LNCAP (cell line): ENCODE results near the gene FLOT2.

Experiments
- TF ChIP-seq, protein P1 (sequence below): fragments of 450-650 bp; IDR thresholded peaks from 2 replicates; pipeline ENCODE4 v1.5.1; 2017; ENCODE audit warnings: mild to moderate bottlenecking

FLOT2 gene

DNA sequence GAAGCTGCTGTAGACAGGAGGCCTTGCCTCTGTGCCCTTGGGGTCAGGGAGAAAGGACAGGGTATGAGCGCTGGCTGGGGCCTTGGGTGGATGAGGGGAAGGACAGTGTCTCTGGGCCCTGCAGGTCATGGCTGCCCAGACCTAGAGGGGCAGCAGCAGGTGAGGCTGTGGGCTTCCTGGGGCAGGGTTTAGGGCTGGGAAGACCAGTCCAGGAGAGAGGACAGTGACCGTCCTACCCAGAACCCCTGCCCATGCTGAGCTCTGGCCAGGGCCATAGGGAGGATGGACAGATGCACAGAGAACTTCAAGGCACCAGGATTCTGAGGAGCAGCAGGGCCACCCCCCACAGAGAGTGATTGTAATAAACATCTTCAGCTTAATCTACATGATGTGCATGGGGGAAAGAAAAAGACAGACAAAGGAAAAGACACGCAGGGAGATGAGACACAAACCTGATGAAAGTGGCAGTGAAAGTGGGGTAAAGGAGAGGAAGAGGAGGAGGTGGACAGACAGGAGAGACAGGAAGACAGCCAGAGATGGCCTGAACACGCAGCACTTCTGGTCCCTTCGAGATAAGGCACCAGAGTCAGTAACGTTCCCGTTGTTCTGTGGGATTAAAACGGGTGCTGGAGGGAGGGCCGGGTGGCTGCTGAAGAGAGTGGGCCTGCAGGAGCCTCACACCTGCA lies 17.5 kb downstream of the FLOT2 start:
- TF ChIP-seq, protein P1, sequence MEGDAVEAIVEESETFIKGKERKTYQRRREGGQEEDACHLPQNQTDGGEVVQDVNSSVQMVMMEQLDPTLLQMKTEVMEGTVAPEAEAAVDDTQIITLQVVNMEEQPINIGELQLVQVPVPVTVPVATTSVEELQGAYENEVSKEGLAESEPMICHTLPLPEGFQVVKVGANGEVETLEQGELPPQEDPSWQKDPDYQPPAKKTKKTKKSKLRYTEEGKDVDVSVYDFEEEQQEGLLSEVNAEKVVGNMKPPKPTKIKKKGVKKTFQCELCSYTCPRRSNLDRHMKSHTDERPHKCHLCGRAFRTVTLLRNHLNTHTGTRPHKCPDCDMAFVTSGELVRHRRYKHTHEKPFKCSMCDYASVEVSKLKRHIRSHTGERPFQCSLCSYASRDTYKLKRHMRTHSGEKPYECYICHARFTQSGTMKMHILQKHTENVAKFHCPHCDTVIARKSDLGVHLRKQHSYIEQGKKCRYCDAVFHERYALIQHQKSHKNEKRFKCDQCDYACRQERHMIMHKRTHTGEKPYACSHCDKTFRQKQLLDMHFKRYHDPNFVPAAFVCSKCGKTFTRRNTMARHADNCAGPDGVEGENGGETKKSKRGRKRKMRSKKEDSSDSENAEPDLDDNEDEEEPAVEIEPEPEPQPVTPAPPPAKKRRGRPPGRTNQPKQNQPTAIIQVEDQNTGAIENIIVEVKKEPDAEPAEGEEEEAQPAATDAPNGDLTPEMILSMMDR, result no peak

DNA sequence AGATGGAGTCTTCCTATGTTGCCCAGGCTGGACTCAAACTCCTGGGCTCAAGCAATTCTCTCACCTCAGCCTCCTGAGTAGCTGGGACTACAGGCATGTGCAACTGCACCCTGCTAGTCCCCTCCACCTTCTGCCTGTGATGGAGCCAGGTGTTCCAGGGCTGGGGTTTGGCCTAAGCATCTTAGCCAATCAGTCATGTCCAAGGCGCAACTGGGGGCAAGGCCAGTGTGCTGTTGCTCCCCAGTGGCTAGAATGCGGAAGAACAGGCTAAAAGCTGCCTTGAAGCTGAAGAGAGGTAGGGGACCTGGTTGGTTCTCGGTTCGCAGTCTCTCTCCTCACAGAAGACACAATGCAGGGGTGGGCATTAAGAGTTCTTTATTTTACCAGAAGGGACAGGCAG lies 18.6 kb downstream of the FLOT2 start:
- TF ChIP-seq, protein P1, result peak; percentile 44

DNA sequence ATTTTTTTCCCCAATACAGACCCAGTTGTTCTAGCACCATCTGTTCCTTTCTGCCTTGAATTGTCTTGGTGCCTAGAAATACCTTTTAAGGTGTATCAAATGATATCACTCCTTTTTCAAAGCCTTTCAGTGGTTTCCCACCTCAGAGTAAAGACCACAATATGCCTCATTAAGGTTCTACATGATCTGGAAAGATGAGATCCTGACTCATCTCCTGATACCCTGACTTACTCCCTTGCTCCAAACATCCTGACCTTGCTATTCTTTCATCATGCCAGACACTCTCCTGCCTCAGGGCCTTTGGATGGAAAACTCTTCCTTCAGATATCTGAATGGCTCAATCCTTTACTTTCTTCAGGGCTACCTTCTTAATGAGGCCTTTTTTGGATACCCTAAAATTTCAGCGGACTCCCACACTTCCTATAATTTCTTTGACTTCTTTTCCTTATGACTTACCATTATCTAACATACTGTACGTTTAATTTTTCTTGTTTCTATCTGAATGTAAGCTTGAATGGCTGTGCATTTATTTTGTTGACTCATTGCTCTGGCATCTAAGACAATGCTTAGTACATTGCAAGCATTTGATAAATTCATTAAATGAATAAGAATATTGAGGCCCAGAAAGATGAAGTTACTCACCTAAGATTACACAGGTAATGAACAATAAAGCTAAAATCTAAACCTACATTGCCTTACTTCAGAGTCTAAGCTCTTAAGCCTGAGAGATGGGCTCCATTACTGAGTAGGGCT lies 19.2 kb downstream of the FLOT2 start:
- TF ChIP-seq, protein P1, result no peak

DNA sequence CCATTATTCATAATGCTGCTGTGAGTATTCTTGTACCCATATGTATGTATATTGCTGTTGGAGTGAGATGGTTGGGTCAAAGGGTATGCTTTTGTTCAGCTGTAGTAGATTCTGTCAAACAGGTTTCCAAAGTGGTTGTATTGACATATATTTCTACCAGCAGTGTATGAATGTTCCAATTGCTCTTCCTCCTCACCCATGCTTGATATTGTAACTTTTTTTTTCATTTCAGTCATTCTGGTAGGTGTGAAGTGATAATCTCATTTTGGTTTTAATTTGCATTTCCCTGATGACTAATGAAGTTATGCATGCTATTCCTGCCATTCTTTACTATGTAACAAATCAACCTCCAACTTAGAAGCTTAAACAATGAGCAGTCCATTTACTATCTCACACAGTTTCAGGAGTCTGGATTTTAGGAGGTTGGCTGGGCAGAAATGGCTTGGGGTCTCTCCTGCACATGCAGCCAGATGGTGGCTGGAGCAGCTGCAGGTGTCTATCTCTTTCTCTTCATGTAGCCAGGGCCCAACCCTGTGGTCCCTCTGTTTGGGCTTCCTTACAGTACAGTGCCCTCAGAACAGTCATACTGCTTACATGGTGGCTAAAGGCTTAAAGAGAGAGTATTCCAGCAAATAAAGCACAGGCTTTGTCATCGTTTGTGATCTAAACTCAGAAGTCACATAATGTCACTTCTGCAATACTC lies 21.5 kb downstream of the FLOT2 start:
- TF ChIP-seq, protein P1, result no peak

DNA sequence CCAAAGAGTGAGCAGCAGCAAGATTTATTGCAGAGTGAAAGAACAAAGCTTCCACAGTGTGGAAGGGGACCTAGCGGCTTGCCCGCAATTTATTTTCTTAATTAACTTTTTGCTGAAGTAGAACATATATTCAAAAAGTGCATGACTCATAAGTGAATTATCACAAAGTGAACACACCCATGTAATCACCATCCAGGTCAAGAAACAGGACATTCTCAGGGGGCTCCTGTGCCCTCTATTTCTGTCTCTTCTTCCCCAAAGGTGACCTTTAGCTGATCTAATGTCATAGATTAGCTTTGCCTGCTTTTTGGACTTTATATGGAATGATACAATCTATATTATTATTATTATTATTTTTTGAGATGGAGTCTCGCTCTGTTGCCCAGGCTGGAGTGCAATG lies 22.8 kb downstream of the FLOT2 start:
- TF ChIP-seq, protein P1, result no peak

DNA sequence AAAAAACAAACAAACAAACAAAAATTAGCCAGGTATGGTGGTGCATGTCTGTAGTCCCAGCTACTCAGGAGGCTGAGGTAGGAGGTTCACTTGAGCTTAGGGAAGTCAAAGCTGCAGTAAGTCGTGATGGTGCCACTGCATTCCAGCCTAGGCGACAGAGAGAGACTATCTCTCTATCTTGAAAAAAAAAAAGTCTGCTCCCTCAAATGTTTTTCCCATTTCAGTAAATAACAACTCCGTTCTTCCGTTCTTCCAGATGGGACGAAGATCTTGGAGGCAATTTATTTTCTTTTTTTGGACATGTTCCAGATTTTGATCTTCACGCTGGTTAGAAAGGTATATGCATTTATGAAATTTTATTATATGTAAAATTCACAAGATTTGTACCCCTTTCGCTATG lies 23.7 kb downstream of the FLOT2 start:
- TF ChIP-seq, protein P1, result no peak

DNA sequence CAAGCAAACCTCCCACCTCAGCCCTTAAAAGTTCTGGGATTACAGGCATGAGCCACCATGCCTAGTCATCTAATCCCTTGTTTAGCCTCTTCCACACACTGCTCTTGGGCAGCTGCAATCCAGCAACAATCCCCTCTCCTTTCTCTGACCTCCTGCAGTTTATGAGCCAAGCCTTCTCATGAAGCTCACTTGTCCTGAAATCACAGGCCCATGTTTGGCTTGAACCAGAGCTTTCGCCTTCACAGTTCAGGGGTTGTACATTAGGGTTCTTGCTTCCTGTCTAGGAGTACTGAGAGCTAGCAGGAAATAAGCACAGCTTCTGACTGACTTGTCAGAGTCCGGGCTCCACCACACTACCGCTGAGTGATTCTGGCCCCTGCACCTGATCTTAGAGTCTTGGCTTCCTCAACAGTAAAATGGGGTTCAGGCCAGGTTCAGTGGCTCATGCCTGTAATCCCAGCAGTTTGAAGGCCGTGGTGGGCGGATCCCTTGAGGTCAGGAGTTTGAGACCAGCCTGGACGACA lies 26.4 kb downstream of the FLOT2 start:
- TF ChIP-seq, protein P1, result no peak
